B cell (primary cell): ENCODE data around the gene PRRT4. TPM values are rescaled to one million over a fixed set of nuclear protein-coding genes. Genes with fewer than 3 reads are reported as not detected.
A peak's percentile ranks its signal among the peaks of the same experiment; 100 is the strongest.

Experiments used
- ATAC-seq: fragments of 200-7000 bp; cut with Tn5 transposase; one replicate; pipeline ENCODE4 v1.10.0; 2021; ENCODE audit warnings: low read depth, mild to moderate bottlenecking, moderate number of reproducible peaks, moderate library complexity
- CTCF ChIA-PET: fragments of 350-600 bp; sonication (Branson Sonifier 250); formaldehyde crosslinking; loops from one replicate; lab custom pipeline; 2021; ENCODE audit warnings: antibody characterized with exemption, inconsistent platforms; lab: Charles Lee
- POLR2A ChIA-PET: fragments of 350-600 bp; sonication (Branson Sonifier 250); formaldehyde crosslinking; loops from one replicate; lab custom pipeline; 2021; ENCODE audit warnings: antibody characterized with exemption; lab: Charles Lee
- DNase-seq: peaks from one replicate; pipeline ENCODE4 v3.0.0; 2013
- H2AFZ ChIP-seq: 2 replicates; pipeline ENCODE4 v1.6.1; 2012; ENCODE audit warnings: mild to moderate bottlenecking, low read depth, low read length; ENCODE audit not compliant: insufficient read depth, poor library complexity, severe bottlenecking
- H3K27ac ChIP-seq, 2 donors: 1 replicate in 1 of 2; 2 replicates in 1 of 2; pipeline ENCODE4 v1.5.1; 2012 to 2013; ENCODE audit warnings: low read length in 2 of 2, mild to moderate bottlenecking in 2 of 2, moderate library complexity in 1 of 2
- H3K27me3 ChIP-seq, 4 experiments: fragments of 200-600 bp in 1 of 4; sonication (generic) in 1 of 4; replicated peaks in 1 of 4; 1 replicate in 2 of 4; 2 replicates in 2 of 4; pipeline versions ENCODE4 v1.6.1 to v1.7.0; 2013 to 2016; ENCODE audit warnings: low read length in 3 of 4, mild to moderate bottlenecking in 2 of 4, mixed read lengths in 1 of 4, moderate library complexity in 1 of 4; ENCODE audit not compliant: insufficient read depth in 4 of 4, control insufficient read depth in 3 of 4; ENCODE audit errors: control extremely low read depth in 1 of 4
- H3K36me3 ChIP-seq, 2 experiments: replicated peaks in 1 of 2; 1 replicate in 1 of 2; 2 replicates in 1 of 2; pipeline versions ENCODE4 v1.6.1 to v1.7.1; 2013; ENCODE audit warnings: low read length in 1 of 2; ENCODE audit not compliant: insufficient read depth in 2 of 2, control insufficient read depth in 1 of 2; ENCODE audit errors: control extremely low read depth in 1 of 2, extremely low read depth in 1 of 2
- H3K4me1 ChIP-seq, 2 donors: fragments of 200-600 bp in 1 of 2; sonication (generic) in 1 of 2; 1 replicate in 1 of 2; 2 replicates in 1 of 2; pipeline versions ENCODE4 v1.5.1 to v1.6.1; 2013 to 2017; ENCODE audit warnings: low read length in 2 of 2; ENCODE audit not compliant: control insufficient read depth in 2 of 2, insufficient read depth in 2 of 2
- H3K4me2 ChIP-seq: replicated peaks from 2 replicates; pipeline ENCODE3; 2012; ENCODE audit warnings: mild to moderate bottlenecking, low read depth, low read length; ENCODE audit not compliant: poor library complexity, severe bottlenecking
- H3K4me3 ChIP-seq, 5 experiments: fragments of 200-600 bp in 1 of 5; sonication (generic) in 1 of 5; 1 replicate in 3 of 5; 2 replicates in 2 of 5; pipeline versions ENCODE4 v1.5.1 to v1.7.0; 2011 to 2016; ENCODE audit warnings: low read length in 4 of 5, mild to moderate bottlenecking in 4 of 5, low read depth in 2 of 5, control low read depth in 1 of 5, moderate library complexity in 1 of 5; ENCODE audit not compliant: insufficient read depth in 1 of 5; ENCODE audit errors: control extremely low read depth in 1 of 5, extremely low read depth in 1 of 5
- H3K79me2 ChIP-seq: fragments of 200-600 bp; sonication (generic); one replicate; pipeline ENCODE4 v1.6.0; 2016; ENCODE audit warnings: low read length; ENCODE audit not compliant: control insufficient read depth, insufficient read depth
- H3K9ac ChIP-seq: fragments of 200-600 bp; sonication (generic); 2 replicates; pipeline ENCODE4 v1.6.1; 2017; ENCODE audit warnings: mild to moderate bottlenecking, low read length, moderate library complexity
- H3K9me3 ChIP-seq, 3 donors: one replicate each; pipeline versions ENCODE4 v1.6.1 to v1.7.1; 2013; ENCODE audit warnings: low read length in 2 of 3; ENCODE audit not compliant: control insufficient read depth in 2 of 3, insufficient read depth in 1 of 3; ENCODE audit errors: control extremely low read depth in 1 of 3
- H4K20me1 ChIP-seq: 2 replicates; pipeline ENCODE4 v1.6.0; 2012; ENCODE audit warnings: mild to moderate bottlenecking, low read length; ENCODE audit not compliant: insufficient read depth, control insufficient read depth, poor library complexity, severe bottlenecking
- H3K27ac Mint-ChIP-seq: one replicate; pipeline ENCODE4 v1.8.0; 2021; ENCODE audit warnings: mixed read lengths
- H3K27me3 Mint-ChIP-seq: one replicate; pipeline ENCODE4 v1.8.0; 2021; ENCODE audit warnings: mixed read lengths
- H3K4me1 Mint-ChIP-seq: one replicate; pipeline ENCODE4 v1.8.0; 2021; ENCODE audit warnings: mixed read lengths
- H3K4me3 Mint-ChIP-seq: one replicate; pipeline ENCODE4 v1.8.0; 2021; ENCODE audit warnings: mixed read lengths
- H3K9me3 Mint-ChIP-seq: one replicate; pipeline ENCODE4 v1.8.0; 2022; ENCODE audit warnings: mixed read lengths; ENCODE audit not compliant: insufficient read depth
- EZH2 ChIP-seq: IDR thresholded peaks from 2 replicates; pipeline ENCODE4 v1.6.1; 2012; ENCODE audit warnings: borderline replicate concordance, low read depth, mild to moderate bottlenecking, moderate library complexity, low read length; ENCODE audit not compliant: insufficient read depth, poor library complexity, severe bottlenecking
- WGBS: methylation state at CpG from one replicate; pipeline ENCODE4 v1.1.5; 2013; ENCODE audit warnings: missing lambda C conversion rate; ENCODE audit not compliant: insufficient coverage; 5-methylcytosine and 5-hydroxymethylcytosine counted together
- intact Hi-C: fragments of 100-400 bp; cut with micrococcal nuclease; formaldehyde crosslinking; loops from one replicate; pipeline ENCODE4 v1.10.0; 2022
- polyA plus RNA-seq: library from polyadenylated mRNA; depleted of rRNA; stranded (reverse); fragments of >200 nt; gene quantifications from 2 replicates; pipeline ENCODE4 v1.2.3, GENCODE V29; 2012
- total RNA-seq, 2 donors: library from RNA; stranded (reverse); fragments of 120-200 nt in 1 of 2; gene quantifications; 1 replicate in 1 of 2; 2 replicates in 1 of 2; pipeline versions ENCODE4 v1.2.3 to v1.2.4, GENCODE V29; 2013 to 2022
- TF ChIP-seq, protein P1 (sequence below): fragments of 200-600 bp; IDR thresholded peaks from one replicate; pipeline ENCODE4 v1.8.0; 2022; ENCODE audit warnings: antibody characterized with exemption, mild to moderate bottlenecking

Gene PRRT4
- total and polyA plus RNA-seq, 2 donors (not counting 1 experiment from before 2014, with no cell fraction given), result 0.04 to 0.20 TPM

DNA sequence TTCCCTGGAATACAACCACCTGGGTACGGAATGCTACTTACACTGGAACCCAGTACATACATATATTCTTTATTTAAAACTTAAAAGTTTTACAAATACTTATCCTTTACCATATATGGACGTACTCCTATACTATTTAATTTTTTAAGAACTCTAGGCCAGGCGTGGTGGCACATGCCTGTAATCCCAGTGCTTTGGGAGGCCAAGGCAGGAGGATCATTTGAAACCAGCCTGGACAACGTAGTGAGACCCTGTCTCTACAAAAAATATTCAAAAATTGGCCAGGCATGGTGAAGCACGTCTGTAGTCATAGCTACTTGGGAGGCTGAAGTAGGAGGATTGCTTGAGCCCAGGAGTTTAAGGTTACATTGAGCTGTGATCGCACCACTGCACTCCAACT lies 19.8 kb downstream of the PRRT4 start:
- Histone ChIP-seq H3K27ac (no peak overlapping the region), H3K9me3 (peaks cover 0 to 2% (median 0%) of the 10 kb centered on the region in 3 donors), H3K4me1 (peaks cover 15 to 19% of the 10 kb centered on the region in 2 donors), H3K36me3 (peaks cover 2 to 26% of the 10 kb centered on the region in 2 experiments), H4K20me1 (peaks cover 12% of the 10 kb centered on the region), H3K27me3 (no peaks in the 10 kb centered on the region), H3K4me3 (no peak overlapping the region), H3K9ac (peak overlapping the region; percentile 3), H2AFZ (no peak overlapping the region), H3K79me2 (peaks cover 28% of the 10 kb centered on the region), H3K4me2 (peak overlapping the region; percentile 78)
- Mint-ChIP-seq H3K4me3 (peak overlapping the region; percentile 98), H3K27me3 (no peaks in the 10 kb centered on the region), H3K4me1 (peaks cover 28% of the 10 kb centered on the region), H3K27ac (no peak overlapping the region), H3K9me3 (no peaks in the 10 kb centered on the region)
- DNase-seq (no peak), ATAC-seq (no peak)
- TF ChIP-seq, protein P1, sequence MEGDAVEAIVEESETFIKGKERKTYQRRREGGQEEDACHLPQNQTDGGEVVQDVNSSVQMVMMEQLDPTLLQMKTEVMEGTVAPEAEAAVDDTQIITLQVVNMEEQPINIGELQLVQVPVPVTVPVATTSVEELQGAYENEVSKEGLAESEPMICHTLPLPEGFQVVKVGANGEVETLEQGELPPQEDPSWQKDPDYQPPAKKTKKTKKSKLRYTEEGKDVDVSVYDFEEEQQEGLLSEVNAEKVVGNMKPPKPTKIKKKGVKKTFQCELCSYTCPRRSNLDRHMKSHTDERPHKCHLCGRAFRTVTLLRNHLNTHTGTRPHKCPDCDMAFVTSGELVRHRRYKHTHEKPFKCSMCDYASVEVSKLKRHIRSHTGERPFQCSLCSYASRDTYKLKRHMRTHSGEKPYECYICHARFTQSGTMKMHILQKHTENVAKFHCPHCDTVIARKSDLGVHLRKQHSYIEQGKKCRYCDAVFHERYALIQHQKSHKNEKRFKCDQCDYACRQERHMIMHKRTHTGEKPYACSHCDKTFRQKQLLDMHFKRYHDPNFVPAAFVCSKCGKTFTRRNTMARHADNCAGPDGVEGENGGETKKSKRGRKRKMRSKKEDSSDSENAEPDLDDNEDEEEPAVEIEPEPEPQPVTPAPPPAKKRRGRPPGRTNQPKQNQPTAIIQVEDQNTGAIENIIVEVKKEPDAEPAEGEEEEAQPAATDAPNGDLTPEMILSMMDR, result no peak
- TF ChIP-seq EZH2, result no peak
- 82% methylated on average over 3 of the region's 6 CpGs for WGBS
- intact Hi-C loops, result loop anchor here (5.0 to 10.0 kb wide), 6 partner anchors 66 to 949 kb away; partner anchors contain the start of genes AHCYL2, CALU, HILPDA and IMPDH1
- ChIA-PET POLR2A (no interaction called here), CTCF (interaction anchor here (0.7 kb wide), 1 partner anchor 208 kb away, joined by 3 read pairs; no protein-coding TSS in a partner anchor)

DNA sequence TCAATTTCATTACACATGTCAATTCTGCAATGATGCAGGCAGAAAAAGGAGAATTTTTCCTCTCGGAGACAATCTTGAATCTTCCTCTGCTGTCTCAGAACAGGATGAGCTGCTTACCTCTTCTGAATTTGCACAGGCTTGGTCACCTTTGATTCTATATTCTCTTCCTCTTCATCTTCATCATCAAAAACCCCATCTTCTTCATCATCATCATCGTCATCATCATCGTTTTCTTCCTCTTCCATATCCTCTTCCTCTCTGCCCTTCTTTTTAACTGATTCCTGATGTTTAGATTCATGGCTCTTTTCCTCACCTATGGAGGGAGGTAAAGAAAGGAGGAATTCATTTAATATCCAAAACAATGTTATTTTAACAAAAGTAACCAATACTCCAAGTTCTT lies 25.8 kb downstream of the PRRT4 start:
- peaks cover 11% of the 10 kb centered on the region for H4K20me1 ChIP-seq
- peaks cover 25 to 66% of the 10 kb centered on the region in 2 experiments for H3K36me3 ChIP-seq
- Mint-ChIP-seq H3K4me3 (no peak overlapping the region), H3K9me3 (no peaks in the 10 kb centered on the region), H3K4me1 (peaks cover 5% of the 10 kb centered on the region), H3K27ac (no peak overlapping the region), H3K27me3 (no peaks in the 10 kb centered on the region)
- intact Hi-C loops, result no loop called here
- H3K4me2 ChIP-seq, result no peak overlapping the region
- ATAC-seq, result no peak
- H3K9me3 ChIP-seq, result no peaks in the 10 kb centered on the region
- ChIA-PET POLR2A (no interaction called here), CTCF (no interaction called here)
- TF ChIP-seq EZH2, result no peak
- TF ChIP-seq, protein P1, result no peak
- WGBS, result 100% methylated on average over 1 of the region's 3 CpGs
- no peak overlapping the region for H3K27ac ChIP-seq
- no peaks in the 10 kb centered on the region for H3K4me1 ChIP-seq
- H3K4me3 ChIP-seq, result no peak overlapping the region
- H3K9ac ChIP-seq, result no peak overlapping the region
- no peaks in the 10 kb centered on the region for H3K27me3 ChIP-seq
- H2AFZ ChIP-seq, result no peak overlapping the region
- H3K79me2 ChIP-seq, result peaks cover 3% of the 10 kb centered on the region
- no peak for DNase-seq
